Adrenal gland (tissue), 12 donors: ENCODE measurements around the gene CCDC88B. TPM values are rescaled to one million over a fixed set of nuclear protein-coding genes. Genes with fewer than 3 reads are reported as not detected.

Experiments
- DNase-seq, 7 donors: peaks; one replicate each; pipeline ENCODE4 v3.0.0-alpha.2; 2019 to 2020
- H3K27ac ChIP-seq, 5 donors: fragments of 200-600 bp; sonication (generic) in 4 of 5; 1 replicate in 3 of 5; 2 replicates in 2 of 5; pipeline versions ENCODE4 v1.5.1 to v1.8.0; 2016 to 2020; ENCODE audit warnings: mild to moderate bottlenecking in 1 of 5
- H3K27me3 ChIP-seq: fragments of 200-600 bp; 2 replicates; pipeline ENCODE4 v1.8.0; 2021
- H3K36me3 ChIP-seq, 2 donors: fragments of 200-600 bp; replicated peaks in 1 of 2; 1 replicate in 1 of 2; 2 replicates in 1 of 2; pipeline versions ENCODE4 v1.5.1 to v1.8.0; 2018 to 2022
- H3K4me1 ChIP-seq, 2 donors: fragments of 200-600 bp; replicated peaks in 1 of 2; 1 replicate in 1 of 2; 2 replicates in 1 of 2; pipeline versions ENCODE4 v1.5.1 to v1.8.0; 2018 to 2021
- H3K4me3 ChIP-seq, 4 donors: fragments of 200-600 bp; sonication (generic) in 3 of 4; one replicate each; pipeline ENCODE4 v1.5.1; 2016 to 2018
- H3K9me3 ChIP-seq, 3 donors: fragments of 200-600 bp; sonication (generic) in 1 of 3; replicated peaks in 1 of 3; 1 replicate in 2 of 3; 2 replicates in 1 of 3; pipeline versions ENCODE4 v1.5.1 to v1.8.0; 2016 to 2021
- CTCF ChIP-seq, 6 experiments: fragments of 450-650 bp in 4 of 6; fragments of 200-600 bp in 2 of 6; sonication (generic) in 1 of 6; IDR thresholded peaks; 1 replicate in 5 of 6; 2 replicates in 1 of 6; pipeline versions ENCODE4 v1.5.1 to v1.8.0; 2016 to 2021; ENCODE audit warnings: antibody characterized with exemption in 6 of 6, mild to moderate bottlenecking in 2 of 6, moderate library complexity in 1 of 6
- POLR2A ChIP-seq, 2 donors: fragments of 450-650 bp; IDR thresholded peaks; one replicate each; pipeline ENCODE4 v1.6.1; 2017; ENCODE audit warnings: antibody characterized with exemption in 2 of 2, mild to moderate bottlenecking in 2 of 2, moderate library complexity in 1 of 2
- WGBS, 4 donors: extraction: QIAGEN DNeasy Blood & Tissue Kit in 2 of 4; methylation state at CpG; one replicate each; pipeline versions ENCODE4 v1.1.5 to v1.1.7; 2013 to 2017; 5-methylcytosine and 5-hydroxymethylcytosine counted together
- intact Hi-C, 2 donors: fragments of 100-400 bp; cut with DNase I; formaldehyde crosslinking; loops; one replicate each; pipeline versions ENCODE4 v1.14.1 to v1.15.0; 2022 to 2023
- polyA plus RNA-seq, 3 donors: library from polyadenylated mRNA; stranded (reverse); fragments of 200-250 nt in 2 of 3; fragments of 350-450 nt in 1 of 3; fragmentation: Illumina TruSeq in 1 of 3; extraction: RNeasy Lipid Tissue Mini Kit (QIAGEN cat#74804) in 1 of 3; gene quantifications; one replicate each; pipeline ENCODE4 v1.2.3, GENCODE V29; 2013 to 2014
- total RNA-seq, 9 donors: library from RNA; depleted of rRNA in 4 of 9; stranded (reverse); fragments of >200 nt in 4 of 9; fragments of 120-200 nt in 1 of 9; fragmentation: NEBNext Ultra II Directional in 1 of 9; extraction: Animal tissue kit (Norgen Biotek cat#: 25700) in 1 of 9; gene quantifications; one replicate each; pipeline versions ENCODE4 v1.1.0 to v1.2.4, GENCODE V29; 2013 to 2023
- donor health status: healthy with polysubstance abuse.
- donor health status: Bipolar disorder and iron deficiency.
- donor health status: DM: yes; HTN: yes; CAD: no.
- donor health status: DM: no; HTN: no; CAD: no.
- donor health status: DM: no; HTN: no; CAD: no.
- donor health status: DM: yes; HTN: yes; CAD: no.

The CCDC88B gene
- total and polyA plus RNA-seq, 12 donors = 5.1 to 143 (median 14.5) TPM

GRCh38 chr11:64382047-64382446 is 42.0 kb downstream of the CCDC88B start:
- Histone ChIP-seq H3K27ac (no peak overlapping the region), H3K4me1 (peaks cover 25 to 40% of the 10 kb centered on the region in 2 donors), H3K9me3 (no peaks in the 10 kb centered on the region), H3K36me3 (no peaks in the 10 kb centered on the region), H3K4me3 (no peak overlapping the region), H3K27me3 (no peaks in the 10 kb centered on the region)
- intact Hi-C loops = no loop called here
- WGBS, 4 donors = 87 to 92% (median 89%) methylated on average over 6 of the region's 6 CpGs
- no peak for DNase-seq
- no peak for TF ChIP-seq CTCF (IDR thresholded peaks at IDR 0.05)

- DNase-seq = no peak
- no peaks in the 10 kb centered on the region for H3K36me3 ChIP-seq
- H3K4me1 ChIP-seq = peaks cover 25 to 40% of the 10 kb centered on the region in 2 donors
- intact Hi-C loops = no loop called here
- H3K4me3 ChIP-seq = no peak overlapping the region
- no peaks in the 10 kb centered on the region for H3K9me3 ChIP-seq
- 86 to 90% (median 89%) methylated on average over 8 of the region's 8 CpGs for WGBS, 4 donors
- no peak for TF ChIP-seq POLR2A (IDR thresholded peaks at IDR 0.05)
- TF ChIP-seq CTCF (IDR thresholded peaks at IDR 0.05) = no peak
- H3K27me3 ChIP-seq = no peaks in the 10 kb centered on the region
- no peak overlapping the region for H3K27ac ChIP-seq
Observed at GRCh38 chr11:64382586-64382985, 42.6 kb downstream of the CCDC88B start.

GRCh38 chr11:64383580-64383979 is 43.6 kb downstream of the CCDC88B start:
- Histone ChIP-seq H3K27ac (no peak overlapping the region), H3K9me3 (no peaks in the 10 kb centered on the region), H3K27me3 (no peaks in the 10 kb centered on the region), H3K36me3 (no peaks in the 10 kb centered on the region), H3K4me1 (peaks cover 19 to 33% of the 10 kb centered on the region in 2 donors), H3K4me3 (no peak overlapping the region)
- no peak for TF ChIP-seq POLR2A (IDR thresholded peaks at IDR 0.05)
- TF ChIP-seq CTCF (IDR thresholded peaks at IDR 0.05) = no peak
- WGBS, 4 donors = 43 to 88% (median 67%) methylated on average over 1 to 2 of the region's 2 CpGs
- DNase-seq = no peak
- intact Hi-C loops = no loop called here

- 49 to 58% (median 57%) methylated on average over 14 to 17 of the region's 17 CpGs for WGBS, 4 donors
- Histone ChIP-seq H3K27ac (peak overlapping the region in 1 of 5 donors; percentile 40), H3K36me3 (no peaks in the 10 kb centered on the region), H3K9me3 (no peaks in the 10 kb centered on the region), H3K4me3 (no peak overlapping the region), H3K4me1 (peaks cover 16 to 28% of the 10 kb centered on the region in 2 donors), H3K27me3 (no peaks in the 10 kb centered on the region)
- intact Hi-C loops = no loop called here
- peak in 6 of 7 donors; percentile 72 to 83 (median 78) for DNase-seq
- TF ChIP-seq POLR2A (IDR thresholded peaks at IDR 0.05) (no peak), CTCF (IDR thresholded peaks at IDR 0.05) (no peak)
Observed at GRCh38 chr11:64384028-64384737, 44.2 kb downstream of the CCDC88B start.
